BE2C (cell line): ENCODE measurements around the gene NPAS3.

ENCODE experiments used
- DNase-seq: peaks from one replicate; pipeline ENCODE4 v3.0.0-alpha.2; 2020
- H3K27me3 ChIP-seq: fragments of 250-450 bp; sonication (Bioruptor Pico); 2 replicates; pipeline ENCODE4 v1.5.1; 2020; ENCODE audit warnings: mild to moderate bottlenecking
- H3K36me3 ChIP-seq: fragments of 250-450 bp; sonication (Bioruptor Pico); 2 replicates; pipeline ENCODE4 v1.5.1; 2020; ENCODE audit warnings: mild to moderate bottlenecking
- H3K4me1 ChIP-seq: fragments of 250-450 bp; sonication (Bioruptor Pico); 2 replicates; pipeline ENCODE4 v1.5.1; 2020
- H3K4me3 ChIP-seq: 2 replicates; pipeline ENCODE4 v1.5.1; 2011; ENCODE audit warnings: low read depth, low read length
- H3K9me3 ChIP-seq: fragments of 250-450 bp; sonication (Bioruptor Pico); 2 replicates; pipeline ENCODE4 v1.5.1; 2020
- CTCF ChIP-seq: IDR thresholded peaks from 2 replicates; pipeline ENCODE4 v1.5.1; 2012; ENCODE audit warnings: mild to moderate bottlenecking, low read depth, low read length

NPAS3 gene

GRCh38 chr14:33611405-33612196 lies 672.9 kb downstream of the NPAS3 start:
- Histone ChIP-seq H3K36me3 (no peaks in the 10 kb centered on the region), H3K27me3 (no peaks in the 10 kb centered on the region), H3K9me3 (no peaks in the 10 kb centered on the region), H3K4me1 (peaks cover 36% of the 10 kb centered on the region), H3K4me3 (no peak overlapping the region)
- TF ChIP-seq CTCF, result no peak
- no peak for DNase-seq

GRCh38 chr14:33612197-33612505 lies 673.5 kb downstream of the NPAS3 start:
- Histone ChIP-seq H3K4me3 (no peak overlapping the region), H3K4me1 (peaks cover 42% of the 10 kb centered on the region), H3K27me3 (no peaks in the 10 kb centered on the region), H3K36me3 (no peaks in the 10 kb centered on the region), H3K9me3 (no peaks in the 10 kb centered on the region)
- TF ChIP-seq CTCF, result no peak
- DNase-seq, result no peak

GRCh38 chr14:33617154-33617553 lies 678.5 kb downstream of the NPAS3 start:
- TF ChIP-seq CTCF, result no peak
- DNase-seq, result no peak
- H3K4me3 ChIP-seq, result no peak overlapping the region
- peaks cover 14% of the 10 kb centered on the region for H3K4me1 ChIP-seq
- H3K9me3 ChIP-seq, result no peaks in the 10 kb centered on the region
- H3K27me3 ChIP-seq, result no peaks in the 10 kb centered on the region
- H3K36me3 ChIP-seq, result no peaks in the 10 kb centered on the region

GRCh38 chr14:33618361-33619105 lies 679.9 kb downstream of the NPAS3 start:
- no peak for DNase-seq
- Histone ChIP-seq H3K4me3 (no peak overlapping the region), H3K36me3 (no peaks in the 10 kb centered on the region), H3K9me3 (no peaks in the 10 kb centered on the region), H3K4me1 (peaks cover 13% of the 10 kb centered on the region), H3K27me3 (no peaks in the 10 kb centered on the region)
- TF ChIP-seq CTCF, result no peak

GRCh38 chr14:33622496-33622895 lies 683.8 kb downstream of the NPAS3 start:
- H3K9me3 ChIP-seq, result no peaks in the 10 kb centered on the region
- peaks cover under 1% of the 10 kb centered on the region; the same call in 1 of the 2 replicates for H3K4me1 ChIP-seq
- no peak for TF ChIP-seq CTCF
- no peak overlapping the region for H3K4me3 ChIP-seq
- no peak for DNase-seq
- no peaks in the 10 kb centered on the region for H3K36me3 ChIP-seq
- H3K27me3 ChIP-seq, result no peaks in the 10 kb centered on the region

GRCh38 chr14:33629792-33630191 lies 691.1 kb downstream of the NPAS3 start:
- no peaks in the 10 kb centered on the region for H3K36me3 ChIP-seq
- TF ChIP-seq CTCF, result no peak
- H3K4me1 ChIP-seq, result peaks cover 11% of the 10 kb centered on the region; the same call in 1 of the 2 replicates
- no peak overlapping the region for H3K4me3 ChIP-seq
- no peak for DNase-seq
- no peaks in the 10 kb centered on the region for H3K27me3 ChIP-seq
- no peaks in the 10 kb centered on the region for H3K9me3 ChIP-seq
